GM06990 (cell line): Measurements from ENCODE around the gene ABCA6.
"Not testable (repeated sequence)": the region's sequence is repeated elsewhere in the genome, so short reads cannot be mapped to it uniquely, and the experiment has no call there.

Source experiments
- DNase-seq: peaks from one replicate; pipeline ENCODE4 v3.0.0-alpha.2; 2011; ENCODE audit not compliant: insufficient read length; ENCODE audit errors: extremely low read depth
- H3K27me3 ChIP-seq: replicated peaks from 2 replicates; pipeline ENCODE4 v1.6.0; 2011; ENCODE audit warnings: low read length; ENCODE audit not compliant: control insufficient read depth, insufficient read depth
- H3K36me3 ChIP-seq: 2 replicates; pipeline ENCODE4 v1.5.1; 2011; ENCODE audit warnings: low read length; ENCODE audit not compliant: control insufficient read depth, insufficient read depth
- H3K4me3 ChIP-seq: replicated peaks from 2 replicates; pipeline ENCODE4 v1.5.1; 2011; ENCODE audit warnings: low read depth, mild to moderate bottlenecking, control low read depth, low read length
- CTCF ChIP-seq: IDR thresholded peaks from 2 replicates; pipeline ENCODE4 v1.5.1; 2011; ENCODE audit warnings: low read length, control low read depth, mild to moderate bottlenecking, inconsistent platforms; ENCODE audit not compliant: insufficient read depth, poor library complexity, severe bottlenecking

ABCA6 gene

GRCh38 chr17:69170377-69170776 is 28.7 kb upstream of the ABCA6 start:
- no peak overlapping the region for H3K4me3 ChIP-seq
- no peaks in the 10 kb centered on the region for H3K27me3 ChIP-seq
- DNase-seq, result no peak
- TF ChIP-seq CTCF, result no peak
- no peaks in the 10 kb centered on the region for H3K36me3 ChIP-seq

- not testable (repeated sequence) for H3K27me3 ChIP-seq, DNase-seq, H3K4me3 ChIP-seq, H3K36me3 ChIP-seq
Observed at GRCh38 chr17:69168642-69169041, 26.9 kb upstream of the ABCA6 start.

- no peaks in the 10 kb centered on the region for H3K27me3 ChIP-seq
- no peak for DNase-seq
- TF ChIP-seq CTCF, result no peak
- H3K4me3 ChIP-seq, result no peak overlapping the region
- no peaks in the 10 kb centered on the region for H3K36me3 ChIP-seq
Observed at GRCh38 chr17:69166957-69167356, 25.3 kb upstream of the ABCA6 start.

- no peaks in the 10 kb centered on the region for H3K27me3 ChIP-seq
- TF ChIP-seq CTCF, result no peak
- DNase-seq, result no peak
- no peak overlapping the region for H3K4me3 ChIP-seq
- H3K36me3 ChIP-seq, result no peaks in the 10 kb centered on the region
Observed at GRCh38 chr17:69164206-69164605, 22.5 kb upstream of the ABCA6 start.

- no peak overlapping the region for H3K4me3 ChIP-seq
- no peak for TF ChIP-seq CTCF
- no peaks in the 10 kb centered on the region for H3K36me3 ChIP-seq
- no peaks in the 10 kb centered on the region for H3K27me3 ChIP-seq
- no peak for DNase-seq
Observed at GRCh38 chr17:69159418-69159817, 17.7 kb upstream of the ABCA6 start.

GRCh38 chr17:69154267-69154666 is 12.6 kb upstream of the ABCA6 start:
- TF ChIP-seq CTCF, result no peak
- H3K4me3 ChIP-seq, result no peak overlapping the region
- H3K36me3 ChIP-seq, result no peaks in the 10 kb centered on the region; the same call in 1 of the 2 replicates
- no peak for DNase-seq
- H3K27me3 ChIP-seq, result no peaks in the 10 kb centered on the region
